Measurements from ENCODE around the gene SEM1.
"Not testable (repeated sequence)": the region's sequence is repeated elsewhere in the genome, so short reads cannot be mapped to it uniquely, and the experiment has no call there.

Gene SEM1

GRCh38 chr7:96662151-96662550 lies 47.5 kb downstream of the SEM1 start:
- DNase-seq (ENCODE audit: low spot score): not testable (repeated sequence)

GRCh38 chr7:96658022-96658412 lies 51.6 kb downstream of the SEM1 start:
- DNase-seq (ENCODE audit: low spot score): no peak

- DNase-seq (ENCODE audit: low spot score): no peak
Measured at GRCh38 chr7:96657347-96658021, 52.2 kb downstream of the SEM1 start.

GRCh38 chr7:96655956-96656355 lies 53.7 kb downstream of the SEM1 start:
- DNase-seq (ENCODE audit: low spot score): no peak

- DNase-seq (ENCODE audit: low spot score): no peak
Measured at GRCh38 chr7:96654630-96655188, 54.9 kb downstream of the SEM1 start.

- no peak for DNase-seq (ENCODE audit: low spot score)
Measured at GRCh38 chr7:96649981-96650380, 59.7 kb downstream of the SEM1 start.

GRCh38 chr7:96648784-96649183 lies 60.9 kb downstream of the SEM1 start:
- no peak for DNase-seq (ENCODE audit: low spot score)

GRCh38 chr7:96647733-96648132 lies 61.9 kb downstream of the SEM1 start:
- no peak for DNase-seq (ENCODE audit: low spot score)

GRCh38 chr7:96645084-96645483 lies 64.6 kb downstream of the SEM1 start:
- DNase-seq (ENCODE audit: low spot score): no peak

- DNase-seq (ENCODE audit: low spot score): not testable (repeated sequence)
Measured at GRCh38 chr7:96643436-96643835, 66.2 kb downstream of the SEM1 start.

GRCh38 chr7:96640054-96640453 lies 69.6 kb downstream of the SEM1 start:
- DNase-seq (ENCODE audit: low spot score): no peak

Measured in CD4-positive, alpha-beta T cell treated with Interleukin-6 at 100 ng/mL for 8 hours (primary cell).